ENCODE data around the gene MED26. TPM values are rescaled to one million over a fixed set of nuclear protein-coding genes. Genes with fewer than 3 reads are reported as not detected.

The MED26 gene
- total RNA-seq, 1 donor from 2014 or later: 13.3 TPM

DNA sequence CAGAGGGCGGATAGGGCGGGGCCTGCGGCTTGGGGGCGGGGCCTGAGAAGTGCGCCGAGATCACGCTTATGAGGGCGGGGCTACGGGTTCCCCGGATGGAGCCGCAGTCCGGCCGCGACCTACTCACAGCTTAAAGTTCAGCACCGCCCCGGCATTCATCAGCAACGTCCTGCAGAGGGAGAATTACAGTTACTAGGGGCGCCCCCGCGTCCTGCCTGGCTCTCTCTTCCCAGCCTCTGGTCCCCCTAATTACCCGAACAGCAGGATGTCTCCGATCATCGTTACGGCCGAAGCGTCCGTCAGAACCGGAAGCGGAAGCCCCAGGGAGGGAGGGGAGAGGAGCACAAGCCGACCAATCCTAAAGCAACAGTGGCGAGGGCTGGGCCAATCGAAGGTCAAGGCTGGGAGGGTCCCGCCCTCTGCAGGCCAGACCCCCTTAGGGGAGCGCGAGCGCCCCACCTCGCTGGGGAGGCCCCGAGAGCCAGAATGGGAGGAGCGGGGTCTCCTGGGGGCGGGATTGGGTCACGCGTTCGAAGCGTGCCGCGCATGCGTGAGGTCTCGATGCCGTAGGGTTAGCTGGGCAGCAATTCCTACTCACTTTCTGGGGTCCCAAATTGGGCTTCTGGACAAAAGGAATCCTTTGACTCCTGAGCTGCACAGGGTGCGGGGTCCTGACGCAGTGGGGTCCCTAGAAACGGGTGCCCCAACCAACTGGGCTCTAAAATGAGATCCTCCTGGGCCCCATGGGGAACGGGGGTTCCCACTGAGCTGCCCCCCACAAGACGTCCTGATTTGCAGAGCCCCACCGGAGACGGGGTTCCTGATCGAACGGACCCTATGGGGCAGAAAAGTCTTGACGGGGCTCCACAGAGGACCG is 32.1 kb upstream of the MED26 start, which contains the start of gene SMIM7:
SMIM7 (minus strand) TSS at position 313 of the 877 bp plus-strand sequence; CDS start at position 279, 34 bp downstream.
- Mint-ChIP-seq H3K27me3 (ENCODE audit: low read depth) (no peaks in the 10 kb centered on the region), H3K36me3 (peaks cover 13% of the 10 kb centered on the region), H3K27ac (peak within 1 kb of the TSS; percentile 99), H3K4me1 (peaks cover 16% of the 10 kb centered on the region), H3K9me3 (no peaks in the 10 kb centered on the region), H3K4me3 (peak within 1 kb of the TSS; percentile 99)
- DNase-seq (ENCODE audit: low spot score in 2 of 2, unreplicated experiment in 2 of 2): peak; percentile 92 to 95
- TF ChIP-seq, protein P1, sequence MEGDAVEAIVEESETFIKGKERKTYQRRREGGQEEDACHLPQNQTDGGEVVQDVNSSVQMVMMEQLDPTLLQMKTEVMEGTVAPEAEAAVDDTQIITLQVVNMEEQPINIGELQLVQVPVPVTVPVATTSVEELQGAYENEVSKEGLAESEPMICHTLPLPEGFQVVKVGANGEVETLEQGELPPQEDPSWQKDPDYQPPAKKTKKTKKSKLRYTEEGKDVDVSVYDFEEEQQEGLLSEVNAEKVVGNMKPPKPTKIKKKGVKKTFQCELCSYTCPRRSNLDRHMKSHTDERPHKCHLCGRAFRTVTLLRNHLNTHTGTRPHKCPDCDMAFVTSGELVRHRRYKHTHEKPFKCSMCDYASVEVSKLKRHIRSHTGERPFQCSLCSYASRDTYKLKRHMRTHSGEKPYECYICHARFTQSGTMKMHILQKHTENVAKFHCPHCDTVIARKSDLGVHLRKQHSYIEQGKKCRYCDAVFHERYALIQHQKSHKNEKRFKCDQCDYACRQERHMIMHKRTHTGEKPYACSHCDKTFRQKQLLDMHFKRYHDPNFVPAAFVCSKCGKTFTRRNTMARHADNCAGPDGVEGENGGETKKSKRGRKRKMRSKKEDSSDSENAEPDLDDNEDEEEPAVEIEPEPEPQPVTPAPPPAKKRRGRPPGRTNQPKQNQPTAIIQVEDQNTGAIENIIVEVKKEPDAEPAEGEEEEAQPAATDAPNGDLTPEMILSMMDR (IDR thresholded peaks at IDR 0.05; ENCODE audit: unreplicated experiment): no peak

DNA sequence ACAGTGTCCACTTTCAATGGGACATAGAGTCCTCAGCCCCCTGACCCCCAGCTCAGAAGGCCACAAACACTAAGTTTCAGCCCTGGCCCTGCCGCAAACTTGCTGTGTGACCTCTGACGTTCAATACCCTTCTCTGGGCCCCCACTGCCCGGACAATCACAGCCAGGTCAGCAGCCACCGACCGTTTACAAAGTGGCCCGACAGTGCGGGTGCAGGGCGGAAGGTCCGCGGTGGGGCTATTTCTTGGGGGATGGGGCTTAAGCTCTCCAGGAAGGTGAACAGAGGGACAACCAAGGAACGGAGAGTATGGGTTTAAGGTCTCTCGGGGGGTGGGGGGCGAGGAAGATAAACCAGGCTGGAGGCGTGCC is 31.4 kb upstream of the MED26 start:
- Mint-ChIP-seq H3K4me1 (peaks cover 16% of the 10 kb centered on the region), H3K27me3 (ENCODE audit: low read depth) (no peaks in the 10 kb centered on the region), H3K27ac (peak overlapping the region; percentile 99), H3K9me3 (no peaks in the 10 kb centered on the region), H3K36me3 (peaks cover 17% of the 10 kb centered on the region), H3K4me3 (peak overlapping the region; percentile 99)
- DNase-seq (ENCODE audit: low spot score in 2 of 2, unreplicated experiment in 2 of 2): no peak
- TF ChIP-seq, protein P1 (IDR thresholded peaks at IDR 0.05; ENCODE audit: unreplicated experiment): no peak

DNA sequence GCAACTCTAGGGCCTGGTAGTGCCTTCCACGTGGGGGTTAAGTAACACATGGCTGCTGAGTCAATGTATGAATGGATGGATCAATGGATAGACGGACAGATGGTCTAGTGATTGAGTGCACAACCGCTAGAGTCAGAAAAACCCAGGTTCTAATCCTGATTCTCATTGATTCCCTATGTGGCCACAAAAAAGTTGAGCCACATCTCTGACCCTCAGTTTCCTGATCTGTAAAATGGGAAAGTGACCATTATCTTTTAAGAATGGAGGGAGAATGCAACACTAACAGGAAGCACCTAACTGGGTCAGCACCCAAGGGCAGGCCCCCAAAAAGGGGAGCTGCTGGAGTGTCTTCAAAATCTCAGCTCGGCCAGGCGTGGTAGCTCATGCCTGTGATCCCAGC is 29.4 kb upstream of the MED26 start:
- Mint-ChIP-seq H3K27ac (no peak overlapping the region), H3K27me3 (ENCODE audit: low read depth) (no peaks in the 10 kb centered on the region), H3K4me1 (peaks cover 16% of the 10 kb centered on the region), H3K4me3 (no peak overlapping the region), H3K9me3 (no peaks in the 10 kb centered on the region), H3K36me3 (peaks cover 33% of the 10 kb centered on the region)
- no peak for DNase-seq (ENCODE audit: low spot score in 2 of 2, unreplicated experiment in 2 of 2)
- TF ChIP-seq, protein P1 (IDR thresholded peaks at IDR 0.05; ENCODE audit: unreplicated experiment): no peak

DNA sequence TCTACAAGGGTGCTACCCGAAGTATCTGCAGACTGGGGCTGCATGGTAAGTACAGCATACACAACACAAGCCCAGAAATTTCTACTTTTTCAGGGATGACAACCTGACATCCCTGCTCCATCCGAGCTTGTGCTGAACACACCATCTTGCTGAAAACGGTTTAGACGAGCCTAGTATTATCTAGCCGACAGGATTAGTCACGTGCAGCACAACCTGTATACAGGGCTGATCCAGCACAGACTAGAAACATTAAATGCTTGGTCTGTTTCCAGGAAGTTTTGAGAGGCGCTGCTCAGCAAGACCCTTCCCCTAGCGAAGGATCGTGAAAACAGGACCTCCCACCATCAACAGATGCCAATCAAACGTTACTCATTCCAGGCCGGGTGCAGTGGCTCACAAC is 27.7 kb upstream of the MED26 start:
- H3K27me3 Mint-ChIP-seq (ENCODE audit: low read depth): no peaks in the 10 kb centered on the region
- peaks cover 10% of the 10 kb centered on the region for H3K4me1 Mint-ChIP-seq
- TF ChIP-seq, protein P1 (IDR thresholded peaks at IDR 0.05; ENCODE audit: unreplicated experiment): no peak
- no peak overlapping the region for H3K4me3 Mint-ChIP-seq
- DNase-seq (ENCODE audit: low spot score in 2 of 2, unreplicated experiment in 2 of 2): no peak
- no peaks in the 10 kb centered on the region for H3K9me3 Mint-ChIP-seq
- H3K27ac Mint-ChIP-seq: no peak overlapping the region
- H3K36me3 Mint-ChIP-seq: peaks cover 47% of the 10 kb centered on the region

DNA sequence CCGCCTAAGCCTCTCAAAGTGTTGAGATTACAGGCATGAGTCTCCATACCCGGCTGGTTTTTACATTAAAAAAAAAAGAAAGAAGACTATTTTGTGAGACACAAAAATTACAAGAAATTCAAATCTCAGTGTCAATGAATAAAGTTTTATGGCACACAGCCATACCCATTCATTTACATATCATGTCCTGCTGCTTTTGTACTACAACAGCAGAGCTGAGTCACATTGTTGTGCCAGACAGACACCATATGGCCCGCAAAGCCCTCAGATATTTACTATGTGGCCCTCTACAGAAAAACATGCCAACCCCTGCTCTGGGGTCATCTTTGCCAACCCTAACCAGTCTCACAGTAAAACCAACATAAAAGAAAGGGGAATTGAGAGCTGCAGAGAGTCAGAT is 26.6 kb upstream of the MED26 start:
- DNase-seq (ENCODE audit: low spot score in 2 of 2, unreplicated experiment in 2 of 2): no peak
- Mint-ChIP-seq H3K4me1 (peaks cover 10% of the 10 kb centered on the region), H3K9me3 (no peaks in the 10 kb centered on the region), H3K27me3 (ENCODE audit: low read depth) (no peaks in the 10 kb centered on the region), H3K4me3 (no peak overlapping the region), H3K36me3 (peaks cover 53% of the 10 kb centered on the region), H3K27ac (no peak overlapping the region)
- TF ChIP-seq, protein P1 (IDR thresholded peaks at IDR 0.05; ENCODE audit: unreplicated experiment): no peak

Measured in mesothelial cell of epicardium (in vitro differentiated cells).